GF-D8 (cell line): ENCODE results near the gene CEP290.
"Not testable (repeated sequence)": the region's sequence is repeated elsewhere in the genome, so short reads cannot be mapped to it uniquely, and the experiment has no call there.

Experiments used
- DNase-seq: peaks from one replicate; lab custom pipeline; 2025; lab: John Stamatoyannopoulos, UW

The CEP290 gene

DNA sequence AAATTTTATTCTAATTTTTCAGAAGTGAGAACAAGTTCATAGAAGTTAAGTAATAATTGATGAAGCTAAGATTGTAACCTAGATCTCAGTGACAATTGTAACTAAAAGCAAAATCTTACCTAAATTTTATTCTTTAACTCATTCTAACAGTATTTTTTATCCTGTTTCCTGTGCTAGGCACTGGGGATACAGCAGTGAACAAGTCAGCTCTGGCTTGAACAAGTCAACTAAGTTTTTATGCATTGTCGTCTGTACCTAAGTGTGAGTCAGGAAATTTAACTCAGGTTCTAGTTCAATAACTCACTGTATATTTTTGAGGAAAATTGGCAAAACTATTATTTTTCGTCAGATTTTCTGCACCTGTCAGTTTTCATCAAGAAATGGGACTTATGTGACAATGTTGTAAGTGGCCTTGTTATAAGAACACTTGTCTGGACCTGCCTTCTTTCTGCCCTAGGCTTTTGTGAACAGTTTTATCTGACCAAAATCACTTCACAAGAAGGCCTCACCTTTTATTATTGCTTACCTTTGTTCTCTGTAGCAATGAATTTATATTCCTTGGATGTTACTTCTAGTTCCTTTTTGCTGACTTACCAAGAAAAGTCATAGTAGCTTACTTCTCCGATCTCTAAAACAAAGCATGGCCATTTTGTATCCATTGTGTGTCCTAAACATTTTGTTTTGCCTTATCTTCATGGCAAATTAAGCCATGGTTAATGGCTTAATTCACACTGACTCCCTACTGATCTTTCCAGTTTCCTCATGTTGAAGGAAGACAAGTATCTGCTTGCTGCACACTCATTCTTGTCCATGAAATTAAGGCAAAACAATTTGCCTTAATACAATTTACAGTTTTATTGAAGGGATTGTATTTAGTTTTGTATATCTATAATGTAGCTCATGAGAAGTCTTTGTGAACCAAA, 2.9 kb upstream of the CEP290 start:
- no peak for DNase-seq

DNA sequence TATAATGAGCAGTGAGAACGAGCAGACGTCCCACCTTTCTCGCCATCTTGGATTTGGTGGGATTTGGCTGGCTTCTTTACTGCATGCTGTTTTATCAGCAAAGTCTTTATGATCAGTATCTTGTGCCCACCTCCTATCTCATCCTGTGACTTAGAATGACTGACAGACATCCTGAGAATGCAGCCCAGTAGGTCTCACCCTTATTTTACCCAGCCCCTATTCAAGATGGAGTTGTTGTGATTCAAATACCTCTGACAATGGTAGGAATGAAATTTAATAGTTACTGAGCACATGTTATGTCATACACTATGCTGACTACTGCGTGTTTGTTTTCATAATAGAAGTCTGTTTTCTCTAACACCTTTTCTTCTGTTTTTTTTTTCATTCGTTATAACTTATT, 2.1 kb upstream of the CEP290 start:
- no peak for DNase-seq

DNA sequence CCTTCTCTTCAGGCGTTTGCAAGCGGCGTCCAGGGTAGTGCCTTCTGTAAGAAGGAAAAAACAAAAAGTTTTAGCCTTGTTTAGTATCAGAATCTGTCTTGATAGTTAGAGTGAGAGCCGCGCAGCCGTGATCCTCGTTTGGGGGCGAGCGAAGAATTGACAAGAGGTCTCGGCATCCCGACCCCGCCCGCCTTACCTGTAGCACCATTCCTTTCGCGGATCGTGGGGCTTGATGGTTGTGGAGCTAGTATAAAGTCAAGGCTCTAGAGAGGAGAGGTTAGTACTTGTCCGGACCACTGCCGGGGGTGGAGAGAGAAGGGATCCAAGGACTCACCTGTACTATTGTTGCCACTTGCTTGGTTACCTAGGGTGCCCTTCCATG, 713 bp upstream of the CEP290 start:
- DNase-seq, result no peak

DNA sequence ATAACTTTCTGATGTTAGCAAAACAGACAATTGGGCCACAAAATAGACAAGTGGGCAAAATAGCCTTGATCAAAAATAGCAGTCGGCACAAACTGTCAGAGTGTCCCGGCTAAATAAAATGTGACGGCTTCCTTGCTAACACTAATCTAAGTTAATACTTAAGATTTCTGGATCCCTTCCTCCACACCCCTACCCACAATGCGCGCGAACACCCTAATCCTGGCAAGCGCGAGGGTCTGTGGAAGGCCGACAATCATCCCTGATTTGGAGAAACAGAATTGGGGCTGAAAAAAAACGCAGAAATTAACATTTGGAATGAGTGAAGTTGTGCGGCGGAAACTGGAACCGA, 489 bp downstream of the CEP290 start:
- no peak for DNase-seq

DNA sequence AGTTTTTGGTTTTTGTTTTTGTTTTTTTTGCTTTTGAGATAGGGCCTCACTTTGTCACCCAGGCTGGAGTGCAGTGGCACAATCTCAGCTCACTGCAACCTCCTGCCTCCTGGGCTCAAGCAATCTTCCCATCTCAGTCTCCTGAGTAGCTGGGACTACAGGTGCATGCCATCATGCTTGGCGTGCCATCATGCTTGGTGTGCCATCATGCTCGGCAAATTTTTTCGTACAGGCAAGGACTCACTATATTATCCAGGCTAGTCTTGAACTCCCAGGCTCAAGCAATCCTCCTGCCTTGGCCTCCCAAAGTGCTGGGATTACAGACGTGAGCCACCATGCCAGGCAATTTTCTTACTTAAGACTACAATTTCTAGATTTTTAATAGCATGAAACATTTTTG, 2.2 kb downstream of the CEP290 start:
- DNase-seq, result not testable (repeated sequence)

DNA sequence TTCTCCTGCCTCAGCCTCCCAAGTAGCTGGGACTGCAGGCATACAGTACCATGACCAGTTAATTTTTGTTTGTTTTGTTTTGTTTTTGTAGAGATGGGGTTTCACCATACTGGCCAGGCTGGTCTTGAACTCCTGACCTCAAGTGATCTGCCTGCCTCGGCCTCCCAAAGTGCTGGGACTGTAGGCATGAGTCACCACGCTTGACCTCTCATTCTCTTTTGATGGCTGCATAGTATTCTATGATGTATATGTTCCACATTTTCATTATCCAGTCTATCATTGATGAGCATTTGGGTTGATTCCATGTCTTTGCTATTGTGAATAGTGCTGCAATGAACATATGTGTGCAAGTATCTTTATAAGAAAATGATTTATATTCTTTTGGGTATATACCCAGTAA, 8.7 kb downstream of the CEP290 start:
- not testable (repeated sequence) for DNase-seq

DNA sequence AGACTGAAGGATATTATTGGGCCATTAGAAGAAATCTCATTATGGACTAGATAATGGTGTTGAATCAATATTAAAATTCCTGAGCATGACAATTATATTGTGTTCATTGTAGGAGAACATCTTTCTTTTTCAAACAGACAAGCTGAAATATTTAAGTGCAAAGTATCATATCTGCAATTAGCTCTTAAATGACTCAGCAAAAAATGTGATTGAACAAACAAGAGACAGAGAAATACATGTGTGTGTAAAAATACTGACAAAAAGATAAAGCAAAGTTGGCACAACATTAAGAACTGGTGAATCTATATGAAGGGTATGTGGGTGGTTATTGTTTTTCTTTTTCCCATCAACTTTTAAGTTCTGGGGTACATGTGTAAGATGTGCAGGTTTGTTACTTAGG, 9.5 kb downstream of the CEP290 start:
- DNase-seq, result no peak

DNA sequence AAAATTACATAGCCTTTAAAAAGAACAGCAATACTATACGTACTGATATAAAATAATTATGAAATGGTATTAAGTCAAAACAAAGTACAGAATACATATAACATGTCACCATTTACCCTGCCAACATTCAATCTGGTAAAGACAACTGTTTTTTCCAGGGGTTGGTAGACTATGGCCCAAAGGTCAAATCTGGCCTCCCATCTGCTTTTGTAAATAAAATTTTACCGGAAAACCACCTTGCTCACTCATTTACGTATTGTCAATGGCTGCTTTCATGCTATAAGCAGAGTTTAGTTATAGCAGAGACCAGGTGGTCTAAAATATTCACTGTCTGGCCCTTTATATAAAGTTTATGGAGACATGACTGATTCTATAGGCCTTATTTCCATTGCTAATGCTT, 14.0 kb downstream of the CEP290 start:
- no peak for DNase-seq

DNA sequence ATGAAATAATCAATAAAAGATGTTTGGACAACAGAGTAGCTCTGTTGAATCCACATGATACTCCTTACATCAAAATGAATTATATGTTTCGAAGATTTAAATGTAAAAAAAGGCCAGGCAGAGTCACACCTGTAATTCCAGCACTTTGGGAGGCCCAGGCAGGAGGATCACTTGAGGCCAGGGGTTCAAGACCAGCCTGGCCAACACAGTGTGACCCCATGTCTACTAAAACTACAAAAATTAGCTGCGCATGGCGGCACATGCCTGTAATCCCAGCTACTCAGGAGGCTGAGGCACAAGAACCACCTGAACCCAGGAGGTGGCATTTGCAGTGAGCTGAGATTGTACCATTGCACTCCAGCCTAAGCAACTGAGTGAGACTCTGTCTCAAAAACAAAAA, 14.8 kb downstream of the CEP290 start:
- no peak for DNase-seq

DNA sequence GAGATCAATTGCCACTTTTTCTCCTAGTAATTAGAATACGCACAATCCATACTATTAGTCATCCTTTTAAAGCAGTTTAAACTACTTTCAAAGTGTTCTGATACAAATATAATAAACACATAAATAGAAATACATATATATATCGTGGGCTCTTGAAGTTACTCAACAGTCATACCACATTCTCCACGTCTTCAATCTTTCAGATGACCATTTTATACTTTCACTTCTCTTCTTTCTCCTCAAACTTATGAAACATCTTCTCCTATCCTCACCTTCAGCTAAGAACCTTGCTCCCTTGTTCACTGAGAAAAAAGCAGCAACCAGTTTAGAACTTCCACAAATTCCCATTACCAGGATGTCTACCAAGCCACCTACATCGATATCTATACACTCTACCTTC, 19.2 kb downstream of the CEP290 start:
- DNase-seq, result no peak

DNA sequence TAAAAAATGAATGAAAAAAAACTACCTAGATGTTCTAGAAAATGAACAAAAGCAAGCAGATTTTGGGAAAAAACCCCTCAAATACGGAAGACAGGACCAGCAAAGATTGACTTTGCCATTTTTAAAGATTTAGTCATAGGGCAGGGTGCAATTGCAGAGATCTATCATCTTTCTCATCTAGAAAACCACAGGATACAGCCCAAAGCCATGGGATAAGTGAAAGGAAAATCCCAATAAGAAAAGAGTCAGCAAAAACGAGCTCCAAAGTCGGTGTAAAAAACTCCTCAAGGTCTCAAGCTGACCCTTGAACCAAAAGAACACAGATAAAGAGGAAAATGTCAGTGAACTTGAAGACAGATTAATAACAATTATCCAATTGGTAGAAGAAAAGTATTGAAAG, 28.0 kb downstream of the CEP290 start:
- no peak for DNase-seq

DNA sequence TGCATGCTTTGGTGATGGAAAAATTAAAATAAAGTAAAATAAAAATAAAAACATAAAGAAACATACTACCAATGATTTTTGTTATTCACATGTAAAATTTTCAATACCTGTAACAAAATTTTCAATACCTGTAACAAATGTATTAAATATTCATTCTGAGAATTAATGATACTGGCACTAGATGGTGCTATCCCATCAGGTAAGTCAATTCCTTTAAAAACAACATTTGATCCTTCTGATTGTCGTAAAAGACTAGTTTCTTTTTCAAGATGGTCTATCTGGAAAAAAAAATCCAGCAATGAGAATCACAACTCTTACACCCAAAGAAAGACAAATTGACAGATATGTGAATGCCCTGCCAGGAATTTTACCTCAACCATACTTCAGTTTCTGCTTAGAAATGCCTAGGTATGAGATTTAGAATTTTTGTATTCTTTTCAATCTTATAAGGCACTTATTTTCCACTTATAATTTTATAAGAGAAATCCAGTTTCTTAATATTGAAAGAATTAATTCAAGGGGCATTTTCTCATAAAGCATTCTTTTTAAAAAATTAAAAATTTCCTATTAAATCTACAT, 30.7 kb downstream of the CEP290 start:
- no peak for DNase-seq

DNA sequence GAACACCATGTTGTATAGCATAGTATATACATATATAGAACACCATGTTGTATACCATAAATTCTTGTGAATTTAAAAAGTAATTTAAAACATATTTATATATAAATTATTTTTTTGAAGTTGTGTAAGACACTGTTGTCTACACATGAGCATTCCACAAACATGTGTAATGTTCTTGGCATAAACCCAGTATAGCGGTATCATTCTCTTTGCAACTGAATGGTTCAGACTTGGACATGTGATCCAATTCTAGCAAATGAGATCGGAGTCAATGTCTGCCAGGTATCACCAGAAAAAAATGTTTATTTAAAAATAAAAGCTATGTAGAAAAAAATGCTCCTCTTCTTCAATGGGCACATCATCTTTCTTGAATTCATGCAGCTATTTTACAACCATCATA, 33.9 kb downstream of the CEP290 start:
- DNase-seq, result no peak

DNA sequence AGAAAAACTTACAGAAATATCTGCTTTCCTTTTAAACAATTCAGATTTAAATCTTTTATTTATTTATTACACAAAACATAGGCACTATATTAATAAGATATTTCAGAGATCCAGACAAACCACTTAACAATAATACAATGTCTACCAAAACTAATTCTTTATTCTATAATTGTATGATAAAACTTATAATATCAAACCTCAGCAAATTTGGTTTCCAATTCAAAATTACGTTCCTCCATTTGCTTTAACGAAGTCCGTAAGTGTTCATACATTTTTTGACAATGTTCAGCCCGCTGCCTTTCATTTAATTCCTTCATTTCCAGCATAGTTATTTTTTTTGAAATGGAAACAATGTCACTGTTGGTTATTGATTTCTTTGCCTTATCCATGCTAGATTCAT, 48.3 kb downstream of the CEP290 start:
- DNase-seq, result no peak

DNA sequence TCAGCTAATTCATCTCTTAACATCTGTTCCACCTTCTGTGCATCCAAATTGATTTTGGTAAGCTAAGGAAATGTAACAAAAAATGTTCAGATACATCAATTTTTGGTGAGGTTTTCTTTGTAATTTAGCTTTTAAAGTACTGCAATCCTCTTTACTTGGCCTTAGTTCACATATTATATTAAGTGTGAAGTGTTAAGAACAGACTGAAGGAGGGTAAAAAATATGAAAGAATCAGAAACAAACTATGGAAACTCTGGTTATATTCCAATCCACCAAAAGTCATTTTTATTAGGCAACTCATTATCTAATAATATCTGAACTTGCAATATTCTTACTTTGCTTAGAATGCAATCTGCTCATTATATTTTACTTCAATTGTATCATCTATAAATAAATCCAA, 49.1 kb downstream of the CEP290 start:
- no peak for DNase-seq

DNA sequence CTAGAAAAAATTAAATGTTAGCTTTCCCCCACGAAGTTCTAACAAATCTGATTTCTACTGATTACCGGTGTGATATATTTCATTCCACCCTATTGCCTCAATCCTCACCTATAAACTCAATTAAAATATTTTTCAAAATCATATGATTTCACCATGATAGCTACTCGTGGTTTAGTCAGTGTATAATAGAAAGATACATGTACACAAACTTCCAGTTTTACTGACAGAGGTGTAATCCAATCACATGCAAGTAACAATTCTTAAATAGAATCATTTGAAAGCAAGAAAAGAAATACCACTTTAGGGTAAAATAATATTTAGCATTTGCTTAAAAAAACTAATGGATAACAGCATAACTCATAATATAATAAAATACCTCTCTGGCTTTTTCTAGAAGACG, 57.7 kb downstream of the CEP290 start:
- no peak for DNase-seq

DNA sequence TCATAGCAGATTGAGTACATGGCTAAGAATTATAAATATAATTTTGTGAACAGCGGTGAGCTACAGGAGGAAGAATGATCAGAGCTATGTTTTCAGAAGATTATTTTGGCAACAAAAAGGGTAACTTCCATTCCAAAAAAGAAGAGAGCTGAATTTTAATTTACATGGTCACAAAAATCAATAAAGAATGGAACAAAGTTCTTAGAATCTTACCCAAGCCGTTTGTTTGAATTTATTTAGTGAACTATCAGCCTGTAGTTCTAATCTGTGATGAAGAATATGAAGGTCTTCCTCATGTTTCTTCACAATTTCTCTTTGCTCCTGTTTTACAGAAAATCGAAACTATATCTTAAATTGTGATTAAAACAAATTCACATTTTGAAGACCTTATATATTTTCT, 58.3 kb downstream of the CEP290 start:
- no peak for DNase-seq

DNA sequence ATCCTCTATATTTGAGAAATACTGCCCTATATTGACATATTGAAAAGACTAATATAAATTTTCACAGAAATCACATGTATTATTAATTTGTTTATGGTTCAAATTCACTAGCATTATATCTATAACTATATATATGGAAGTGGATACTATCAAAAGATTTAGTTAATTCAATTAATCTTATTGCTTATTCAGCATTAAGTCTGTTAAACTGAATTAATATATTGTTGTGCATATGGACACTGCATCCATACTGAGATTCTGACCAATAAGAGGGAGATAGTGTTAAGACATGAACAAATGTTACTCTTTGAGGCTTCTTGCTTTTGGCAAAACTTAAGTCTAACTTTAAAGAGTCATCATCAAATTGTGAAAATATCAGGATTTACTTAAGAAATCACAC, 60.6 kb downstream of the CEP290 start:
- no peak for DNase-seq

DNA sequence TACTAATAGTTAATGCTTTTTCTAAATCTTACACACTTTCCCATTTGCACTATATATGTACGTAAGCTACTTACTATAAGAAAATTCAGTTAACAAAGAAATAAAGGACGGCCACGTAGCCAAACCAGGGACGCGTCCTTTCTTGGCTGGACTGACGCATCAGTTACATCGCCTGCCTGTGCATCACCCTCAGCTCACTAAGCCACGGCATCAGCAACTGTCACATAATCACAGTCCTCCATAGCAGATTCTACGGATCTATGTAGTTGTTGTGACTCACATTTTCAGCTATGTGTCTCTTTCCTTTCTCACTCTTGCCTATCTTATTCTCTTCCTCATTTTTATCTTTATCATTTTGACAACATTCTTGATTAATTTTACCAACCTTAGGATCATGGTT, 74.6 kb downstream of the CEP290 start:
- no peak for DNase-seq

DNA sequence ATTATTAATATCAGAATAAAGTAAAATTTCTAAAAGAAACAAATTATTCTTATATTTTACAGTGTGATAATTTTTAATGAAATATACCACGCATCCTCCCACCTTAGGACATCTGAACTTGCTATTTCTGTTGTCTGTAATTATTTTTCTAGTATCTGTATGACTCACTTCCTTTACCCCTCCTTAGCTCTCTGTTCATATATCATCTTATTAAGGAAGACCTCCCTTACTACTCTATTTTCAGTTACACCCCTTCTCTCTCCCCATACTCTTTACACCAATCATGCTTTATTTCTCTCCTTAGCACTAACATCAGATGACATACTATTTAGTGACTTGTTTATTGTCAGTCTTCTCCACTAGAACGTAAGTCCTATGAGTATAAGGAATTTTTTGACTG, 78.5 kb downstream of the CEP290 start:
- no peak for DNase-seq

DNA sequence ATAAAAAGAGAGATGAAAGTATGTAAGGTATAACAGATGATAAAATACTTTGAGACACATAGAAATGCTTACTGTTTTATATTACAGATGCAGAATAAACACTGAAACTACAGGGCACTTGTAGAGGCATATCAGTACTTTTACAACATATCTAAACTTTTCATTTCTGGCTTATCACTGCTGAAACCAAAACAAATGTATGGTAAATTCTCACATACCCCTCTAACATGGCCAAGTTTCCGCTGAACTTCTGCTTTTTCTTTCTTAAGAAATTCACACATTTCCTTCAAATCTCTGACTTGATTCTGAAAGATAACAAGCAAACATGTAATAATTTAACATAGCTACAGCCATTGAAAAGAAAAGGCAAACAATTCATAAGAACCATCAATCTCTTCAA, 79.4 kb downstream of the CEP290 start:
- DNase-seq, result peak; percentile 24

DNA sequence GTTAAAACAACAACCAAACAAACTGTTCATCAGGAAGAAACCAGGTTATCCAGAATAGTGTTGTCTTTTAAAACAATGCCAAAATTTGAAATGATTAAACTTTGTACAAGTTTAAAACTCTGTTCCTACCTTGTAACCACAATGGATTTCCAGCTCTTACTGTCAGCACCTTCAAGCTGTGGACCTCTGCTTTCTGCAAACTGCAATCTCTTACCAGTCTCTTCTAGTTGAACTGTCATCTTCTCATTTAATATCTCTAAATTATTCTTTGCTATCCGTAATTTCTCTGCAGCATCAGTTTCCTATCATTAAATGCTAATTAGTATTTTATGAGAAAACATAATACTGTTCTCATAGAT, 83.2 kb downstream of the CEP290 start:
- DNase-seq, result no peak

DNA sequence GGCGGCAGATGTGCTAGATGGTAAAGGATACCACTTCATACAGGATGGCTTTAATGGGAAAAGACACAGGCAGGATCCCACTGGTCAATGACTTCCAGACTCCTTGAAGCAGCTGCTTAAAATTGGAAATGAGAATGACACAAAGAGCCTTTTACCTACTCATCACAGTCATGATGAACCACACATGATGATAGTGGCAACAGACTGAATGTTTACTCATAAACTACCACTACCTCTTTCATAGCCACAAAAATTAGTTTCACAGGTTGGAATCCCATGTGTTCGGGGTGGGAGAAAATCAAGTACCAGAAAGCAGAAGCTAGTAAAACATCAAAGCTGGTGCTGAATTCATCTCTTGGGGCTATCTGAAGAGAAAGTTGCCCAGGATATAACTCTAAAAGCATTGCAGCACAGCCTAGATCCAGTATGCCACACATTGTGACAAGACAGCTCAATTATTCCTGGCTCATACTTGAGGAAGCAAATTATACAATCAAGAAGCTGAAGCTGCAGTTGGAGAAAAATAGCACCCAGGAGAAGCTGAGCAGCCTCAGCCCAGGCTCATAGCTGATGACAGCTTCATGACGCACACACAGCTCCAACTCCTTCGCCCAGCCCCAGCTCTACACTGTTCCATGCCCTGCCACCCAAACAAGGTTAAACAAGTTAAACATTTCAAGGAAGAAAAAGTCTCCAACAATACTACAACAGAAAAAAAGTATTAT, 83.7 kb downstream of the CEP290 start:
- no peak for DNase-seq
